NCI-H69 (cell line): ENCODE results near the gene ZNF646.
"Not testable (repeated sequence)": the region's sequence is repeated elsewhere in the genome, so short reads cannot be mapped to it uniquely, and the experiment has no call there.

Experiments used
- DNase-seq: peaks from one replicate; lab custom pipeline; 2025; lab: John Stamatoyannopoulos, UW

ZNF646 gene

GRCh38 chr16:31083981-31084380 is 9.8 kb downstream of the ZNF646 start:
- DNase-seq: no peak

- DNase-seq: no peak
Observed at GRCh38 chr16:31084584-31085302, 10.5 kb downstream of the ZNF646 start.

- DNase-seq: no peak
Observed at GRCh38 chr16:31085411-31085810, 11.2 kb downstream of the ZNF646 start.

GRCh38 chr16:31085873-31086628 is 11.8 kb downstream of the ZNF646 start:
- DNase-seq: no peak

- no peak for DNase-seq
Observed at GRCh38 chr16:31086629-31086906, 12.3 kb downstream of the ZNF646 start.

- no peak for DNase-seq
Observed at GRCh38 chr16:31087481-31087880, 13.3 kb downstream of the ZNF646 start.

- DNase-seq: no peak
Observed at GRCh38 chr16:31087971-31088370, 13.7 kb downstream of the ZNF646 start.

GRCh38 chr16:31088459-31089183 is 14.4 kb downstream of the ZNF646 start, which contains the start of gene PRSS53:
Gene PRSS53 (minus strand): TSS chr16:31088943. CDS start chr16:31088809, 134 bp downstream.
- DNase-seq: peak; percentile 65

- no peak for DNase-seq
Observed at GRCh38 chr16:31089199-31089598, 15.0 kb downstream of the ZNF646 start.

- no peak for DNase-seq
Observed at GRCh38 chr16:31090540-31090939, 16.3 kb downstream of the ZNF646 start.

- no peak for DNase-seq
Observed at GRCh38 chr16:31092330-31092729, 18.1 kb downstream of the ZNF646 start.

- peak; percentile 61 for DNase-seq
Observed at GRCh38 chr16:31093132-31093703, 19.0 kb downstream of the ZNF646 start.

- peak; percentile 66 for DNase-seq
Observed at GRCh38 chr16:31094088-31094423, 19.8 kb downstream of the ZNF646 start.

- peak; percentile 99 for DNase-seq
Observed at GRCh38 chr16:31094424-31095120, 20.4 kb downstream of the ZNF646 start, which contains the start of gene VKORC1. Gene VKORC1 (minus strand): TSS chr16:31094797. CDS start chr16:31094729, 68 bp downstream.

GRCh38 chr16:31099860-31100638 is 25.8 kb downstream of the ZNF646 start:
- DNase-seq: no peak

GRCh38 chr16:31100876-31101641 is 26.8 kb downstream of the ZNF646 start:
- DNase-seq: not testable (repeated sequence)

GRCh38 chr16:31105677-31106213 is 31.5 kb downstream of the ZNF646 start:
- DNase-seq: peak; percentile 69

- no peak for DNase-seq
Observed at GRCh38 chr16:31106509-31107464, 32.6 kb downstream of the ZNF646 start.

GRCh38 chr16:31107465-31107867 is 33.2 kb downstream of the ZNF646 start:
- DNase-seq: no peak
